VCaP (cell line): ENCODE measurements around the gene SLC25A42.

Experiments used
- H3K27ac ChIP-seq: fragments of 450-650 bp; 2 replicates; pipeline ENCODE4 v1.5.1; 2017
- CTCF ChIP-seq: fragments of 450-650 bp; conservative IDR thresholded peaks from 2 replicates; pipeline ENCODE4 v1.5.1; 2017; ENCODE audit warnings: mild to moderate bottlenecking, moderate library complexity

The SLC25A42 gene

DNA sequence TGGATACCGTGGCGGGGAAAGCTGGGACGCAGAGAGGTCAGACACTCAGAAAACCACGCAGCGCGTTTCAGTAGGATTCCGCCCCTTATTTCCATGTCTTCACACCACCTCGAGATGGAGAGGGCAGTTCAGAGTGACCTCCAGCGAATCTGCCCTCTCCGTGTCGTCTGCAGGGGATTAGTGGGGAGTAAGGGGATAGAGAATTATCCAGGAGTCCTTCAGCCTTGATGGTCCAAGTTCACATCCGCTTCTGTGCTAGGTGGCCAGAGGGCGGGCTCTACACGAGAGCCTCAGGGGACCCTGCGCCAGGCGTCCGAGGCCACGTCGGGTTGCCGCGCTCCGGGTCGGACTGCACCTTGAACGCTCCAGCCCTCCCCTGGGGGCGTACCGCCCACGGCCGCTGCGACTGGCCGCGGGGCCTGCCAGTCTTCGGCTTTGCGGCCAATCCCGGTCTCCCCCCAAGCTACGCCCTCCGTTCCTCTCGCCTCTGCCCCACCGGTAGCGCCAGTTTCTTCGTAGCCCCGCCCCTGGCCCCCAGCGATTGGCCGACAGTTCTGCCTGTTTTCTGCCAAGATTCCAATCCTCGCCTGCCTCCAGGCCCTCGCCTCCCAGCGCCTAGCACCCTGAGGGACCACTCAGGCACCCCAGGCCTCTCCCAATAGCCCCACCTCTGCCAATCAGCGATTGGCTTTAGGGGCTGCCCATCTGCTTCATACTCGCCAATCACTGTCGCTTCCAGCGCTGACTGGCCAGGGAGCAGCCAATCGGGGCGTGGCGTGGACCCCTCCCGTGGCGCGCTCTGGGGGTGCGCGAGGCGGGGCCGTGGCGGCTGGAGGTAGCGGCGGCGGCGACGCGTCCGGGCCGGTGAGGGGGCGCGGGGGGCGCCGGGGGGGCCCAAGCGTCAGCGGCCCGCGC lies at the start of gene SLC25A42:
Gene SLC25A42 (plus strand): TSS at position 812 of the 915 bp plus-strand sequence. CDS start 32,131 bp downstream, outside the sequence.
- TF ChIP-seq CTCF, result no peak
- H3K27ac ChIP-seq, result peak within 1 kb of the TSS; percentile 80

DNA sequence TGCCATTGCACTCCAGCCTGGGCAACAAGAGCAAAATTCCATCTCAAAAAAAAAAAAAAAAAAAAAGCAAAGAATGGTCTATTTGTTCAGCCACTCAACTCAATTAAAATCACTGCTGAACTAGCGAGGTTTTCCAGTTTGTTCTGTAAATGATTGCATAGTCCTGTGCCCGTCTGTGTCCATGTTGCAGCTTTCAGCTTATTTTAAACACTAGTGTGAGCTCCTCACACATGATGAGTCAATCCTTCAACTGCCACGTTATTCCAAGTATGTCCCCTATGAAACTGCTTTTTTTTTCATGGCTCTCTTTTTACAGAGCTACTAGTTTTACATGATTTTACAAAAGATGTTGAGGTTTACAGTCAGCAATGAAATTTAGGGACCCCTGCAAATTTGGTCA lies 42.7 kb upstream of the SLC25A42 start:
- H3K27ac ChIP-seq, result peak overlapping the region; percentile 79
- no peak for TF ChIP-seq CTCF

DNA sequence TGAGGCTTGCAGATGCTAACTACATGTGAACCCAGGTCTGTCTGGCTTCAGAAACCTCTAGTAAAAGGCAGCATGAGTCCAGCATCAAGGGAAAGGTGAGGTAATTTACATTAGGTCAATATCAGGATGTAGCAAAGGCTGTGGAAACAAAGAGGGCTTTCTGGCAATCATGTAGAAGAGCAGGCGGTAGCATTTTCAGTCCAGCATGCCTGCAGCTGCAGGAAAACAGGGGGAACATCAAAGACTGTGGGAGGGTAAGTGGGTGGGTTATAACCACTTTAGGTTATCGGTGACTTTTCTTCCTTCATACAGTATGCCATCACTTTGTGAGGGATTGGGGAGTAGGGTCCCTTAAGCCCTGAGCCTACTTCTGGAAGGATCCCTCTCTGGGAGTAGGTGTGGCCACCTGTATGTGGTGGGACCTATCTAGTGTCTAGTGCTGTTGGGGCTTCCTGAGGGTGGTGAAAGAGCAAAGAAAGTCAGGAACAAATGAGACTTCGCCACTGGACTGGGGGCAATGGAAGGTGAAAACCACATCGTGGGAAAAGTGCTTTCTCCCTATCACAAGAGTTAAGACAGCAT lies 41.3 kb upstream of the SLC25A42 start:
- H3K27ac ChIP-seq, result peak overlapping the region; percentile 79
- no peak for TF ChIP-seq CTCF

GRCh38 chr19:19023376-19023775 lies 40.4 kb upstream of the SLC25A42 start:
- peak overlapping the region; percentile 79; the same call in 1 of the 2 replicates for H3K27ac ChIP-seq

- H3K27ac ChIP-seq, result peak overlapping the region; percentile 79
- no peak for TF ChIP-seq CTCF
These were observed 37.9 kb upstream of the SLC25A42 start for GRCh38 chr19:19025861-19026260.

- TF ChIP-seq CTCF, result peak; percentile 74
- H3K27ac ChIP-seq, result peak overlapping the region; percentile 79
These were observed 37.4 kb upstream of the SLC25A42 start for GRCh38 chr19:19026299-19026971.

GRCh38 chr19:19027228-19027627 lies 36.6 kb upstream of the SLC25A42 start:
- H3K27ac ChIP-seq, result peak overlapping the region; percentile 79
- no peak for TF ChIP-seq CTCF
